GM21619 (cell line): Measurements from ENCODE around the gene UBC.
"Not testable (repeated sequence)": the region's sequence is repeated elsewhere in the genome, so short reads cannot be mapped to it uniquely, and the experiment has no call there.

Source experiments
- ATAC-seq: cut with Tn5 transposase; IDR thresholded peaks from one replicate; pipeline ENCODE4 v1.9.1; 2021; ENCODE audit not compliant: unreplicated experiment

The UBC gene

DNA sequence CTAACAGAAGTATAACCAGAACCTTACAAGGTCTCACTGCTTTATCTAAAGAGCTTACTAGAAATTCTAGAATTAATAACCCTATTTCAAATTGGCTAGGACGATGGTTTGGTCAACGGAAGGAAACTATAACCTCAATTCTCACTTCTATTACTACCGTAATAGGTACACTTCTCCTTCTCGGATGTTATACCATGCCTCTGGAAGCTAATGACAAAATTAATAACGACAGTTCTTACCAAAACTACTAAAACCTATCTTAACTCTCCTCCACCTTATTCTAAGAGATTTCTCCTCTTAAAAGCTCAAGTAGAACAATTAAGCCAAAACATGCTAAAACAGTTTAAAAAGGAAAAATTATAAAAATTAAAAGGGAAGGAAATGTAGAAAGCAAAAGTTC, 23.7 kb upstream of the UBC start:
- no peak for ATAC-seq

DNA sequence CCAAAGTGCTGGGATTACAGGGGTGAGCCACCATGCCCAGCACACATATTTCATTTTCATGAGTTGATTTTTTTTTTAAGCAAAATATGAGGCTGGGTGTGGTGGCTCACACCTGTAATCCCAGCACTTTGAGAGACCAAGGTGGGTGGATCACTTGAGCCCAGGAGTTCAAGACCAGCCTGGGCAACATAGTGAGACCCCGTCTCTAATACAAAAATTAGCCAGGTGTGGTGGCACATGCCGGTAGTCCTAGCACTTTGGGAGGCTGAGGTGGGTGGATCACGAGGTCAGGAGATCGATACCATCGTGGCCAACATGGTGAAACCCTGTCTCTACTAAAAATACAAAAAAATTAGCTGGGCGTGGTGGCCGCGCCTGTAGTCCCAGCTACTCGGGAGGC, 17.1 kb upstream of the UBC start:
- not testable (repeated sequence) for ATAC-seq

DNA sequence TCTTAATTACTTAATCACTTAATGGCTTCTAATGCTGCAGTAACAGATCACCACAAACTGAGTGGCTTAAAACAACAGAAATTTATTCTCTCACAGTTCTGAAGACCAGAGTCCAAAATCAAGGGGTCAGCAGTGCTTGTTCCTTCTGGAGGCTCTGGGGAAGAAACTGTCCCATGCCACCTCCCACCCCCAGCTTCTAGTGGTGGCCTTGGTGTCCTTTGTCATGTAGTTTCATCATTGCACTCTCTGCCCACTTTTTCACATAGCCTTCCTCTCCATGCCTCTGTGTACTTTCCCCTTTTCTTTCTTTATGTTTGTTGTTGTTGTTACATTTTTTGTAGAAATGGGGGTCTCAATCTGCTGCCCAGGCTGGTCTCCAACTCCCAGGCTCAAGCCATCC, 16.1 kb upstream of the UBC start:
- no peak for ATAC-seq

DNA sequence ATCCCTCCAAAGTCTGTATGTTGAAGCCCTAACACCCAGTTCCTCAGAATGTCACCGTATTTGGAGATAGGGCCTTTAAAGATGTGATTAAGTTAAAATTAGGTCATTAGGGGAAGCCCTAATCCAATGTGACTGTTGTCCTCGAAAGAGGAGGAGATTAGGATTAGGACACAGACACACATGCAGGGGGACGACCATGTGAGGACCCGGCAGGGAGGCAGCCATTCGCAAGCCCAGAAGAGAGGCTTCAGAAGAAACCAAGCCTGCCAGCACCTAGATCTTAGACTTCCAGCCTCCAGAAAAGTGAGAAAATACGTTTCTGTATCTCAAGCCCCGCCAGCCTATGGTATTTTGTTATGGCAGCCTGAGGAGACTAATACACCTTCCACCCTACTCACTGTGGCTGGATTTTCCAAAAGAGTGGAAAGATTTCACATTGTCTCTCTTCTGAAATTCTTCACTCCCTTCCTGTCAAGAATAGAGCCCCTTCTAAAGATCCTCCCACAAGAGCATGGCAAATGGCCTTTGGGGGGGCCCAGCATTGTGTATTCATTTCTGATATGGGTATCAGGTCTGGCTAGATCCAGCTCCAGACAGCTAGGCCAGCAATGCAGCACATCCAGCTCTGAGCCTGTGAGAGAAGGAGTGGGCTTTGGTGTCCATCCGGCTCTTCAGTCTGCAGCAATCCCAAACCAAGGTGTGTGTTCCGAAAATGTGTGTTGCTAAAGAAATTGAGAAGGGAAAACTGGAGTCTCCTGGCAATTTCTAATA, 15.4 kb upstream of the UBC start:
- ATAC-seq, result no peak

DNA sequence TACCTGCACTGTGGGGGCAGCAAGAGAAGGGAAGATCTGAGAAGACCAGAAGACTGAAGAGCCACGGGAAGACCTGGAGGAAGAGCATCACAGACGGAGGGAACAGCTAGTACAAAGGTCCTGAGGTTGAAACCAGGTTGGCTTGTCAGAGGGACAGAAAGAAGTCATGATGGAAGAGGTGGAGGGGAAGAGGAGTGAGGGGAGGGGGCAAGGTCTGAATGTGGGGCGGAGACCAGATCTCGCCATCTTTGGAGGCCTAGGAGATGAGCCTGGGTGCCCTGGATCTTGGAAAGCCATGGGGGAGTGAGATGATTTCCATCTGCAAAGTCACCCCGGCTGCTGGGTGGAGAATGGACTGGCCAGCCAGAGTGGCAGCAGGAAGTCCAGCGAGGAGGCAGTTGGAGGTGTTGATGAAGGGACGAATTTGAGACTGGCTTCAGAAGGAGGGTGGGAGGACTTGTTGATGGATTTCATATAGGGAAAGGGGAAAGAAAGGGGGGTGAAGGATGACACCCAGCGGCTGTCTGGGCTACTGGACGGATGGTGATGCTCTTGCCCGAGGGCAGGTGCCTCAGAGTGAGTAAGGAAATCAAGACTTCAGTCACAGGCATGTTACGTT, 14.6 kb upstream of the UBC start:
- ATAC-seq, result no peak

DNA sequence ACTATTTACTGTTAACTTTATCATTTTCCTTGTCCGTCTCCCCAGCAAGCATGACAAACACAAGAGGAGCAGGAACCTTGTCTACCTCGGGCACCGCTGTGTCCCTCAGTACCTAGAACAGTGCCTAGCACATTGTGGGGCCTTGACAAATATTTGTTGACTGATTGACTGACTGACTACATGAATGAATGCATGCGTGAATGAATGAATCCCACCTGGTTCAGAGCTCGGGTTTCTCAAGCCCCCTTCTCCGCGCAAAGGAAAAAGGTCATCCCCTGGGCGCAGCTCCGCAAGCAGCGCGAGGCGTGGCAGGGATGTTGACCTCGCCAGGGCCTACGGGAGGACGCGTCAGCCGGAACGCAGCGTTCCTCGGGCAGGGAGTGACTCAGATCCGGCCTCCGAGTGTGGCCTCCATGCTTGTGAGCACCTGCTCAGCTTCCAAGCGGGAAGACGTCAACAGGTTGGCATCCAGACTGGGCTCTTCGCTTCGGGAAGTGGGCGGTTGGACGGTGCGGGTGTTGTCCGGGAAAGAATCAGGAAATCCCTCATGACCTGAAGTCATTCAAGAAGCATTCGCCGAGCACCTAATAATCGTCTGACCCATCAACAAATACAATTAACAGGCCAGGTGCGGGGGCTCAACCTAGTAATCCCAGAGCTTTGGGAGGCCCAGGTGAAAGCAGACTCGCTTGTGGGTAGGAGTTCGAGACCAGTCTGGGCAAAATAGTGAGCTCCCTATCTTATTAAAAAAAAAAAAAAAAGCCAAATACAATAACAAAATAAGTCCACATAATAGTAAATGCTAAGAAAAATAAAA, 13.9 kb upstream of the UBC start:
- peak; percentile 36 for ATAC-seq

DNA sequence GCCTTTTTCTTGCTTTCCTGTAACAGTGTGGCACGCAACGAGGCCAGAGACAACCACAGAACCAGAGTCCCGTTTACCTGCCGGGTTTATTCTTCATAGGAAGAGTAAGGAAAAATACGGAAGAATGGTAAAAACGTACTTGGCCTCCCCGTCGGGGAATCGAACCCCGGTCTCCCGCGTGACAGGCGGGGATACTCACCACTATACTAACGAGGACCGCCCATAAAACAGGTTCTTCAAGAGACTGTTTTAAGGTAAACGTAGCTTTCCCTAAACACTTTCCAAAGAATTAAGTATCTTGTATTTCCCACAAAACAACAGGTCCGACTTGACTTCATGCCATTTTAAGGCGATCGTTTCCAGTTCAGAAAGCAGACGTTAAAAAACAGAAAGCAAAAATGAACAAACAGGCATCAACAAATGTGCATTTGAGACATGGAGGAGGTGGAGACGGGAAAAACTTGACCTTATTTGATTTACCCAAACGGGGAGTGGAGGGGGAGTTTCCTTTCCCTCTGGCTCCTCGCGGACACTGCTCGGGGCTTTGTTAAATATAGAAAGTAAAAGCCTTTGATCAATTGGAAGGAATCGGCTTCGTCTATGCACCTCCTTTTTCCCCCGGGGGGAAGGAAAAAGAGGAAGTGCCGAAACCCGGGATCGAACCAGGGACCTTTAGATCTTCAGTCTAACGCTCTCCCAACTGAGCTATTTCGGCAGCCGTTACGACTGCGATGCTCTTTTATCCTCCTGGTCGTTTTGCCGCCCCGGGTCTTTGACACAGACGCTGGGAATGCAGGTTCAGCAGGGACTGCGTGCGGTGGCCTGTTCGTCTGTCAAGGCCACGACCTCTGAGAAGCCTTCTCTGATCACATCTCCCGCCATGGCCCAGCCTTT, 13.0 kb upstream of the UBC start:
- peak; percentile 71 for ATAC-seq

DNA sequence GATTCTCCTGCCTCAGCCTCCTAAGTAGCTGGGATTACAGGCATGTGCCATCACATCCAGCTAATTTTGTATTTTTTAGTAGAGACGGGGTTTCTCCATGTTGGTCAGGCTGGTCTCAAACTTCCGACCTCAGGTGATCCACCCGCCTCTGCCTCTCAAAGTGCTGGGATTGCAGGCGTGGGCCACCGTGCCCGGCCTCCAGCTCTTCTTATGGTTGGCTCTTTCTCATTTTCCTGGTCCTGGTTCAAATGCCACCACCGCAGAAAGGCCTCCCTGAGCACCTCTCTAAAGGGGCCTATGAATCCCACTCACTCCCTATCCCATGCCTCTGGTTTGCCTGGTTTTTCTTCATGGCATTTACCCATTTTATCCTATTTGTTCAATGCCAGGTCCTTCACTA, 11.3 kb upstream of the UBC start:
- ATAC-seq, result not testable (repeated sequence)

DNA sequence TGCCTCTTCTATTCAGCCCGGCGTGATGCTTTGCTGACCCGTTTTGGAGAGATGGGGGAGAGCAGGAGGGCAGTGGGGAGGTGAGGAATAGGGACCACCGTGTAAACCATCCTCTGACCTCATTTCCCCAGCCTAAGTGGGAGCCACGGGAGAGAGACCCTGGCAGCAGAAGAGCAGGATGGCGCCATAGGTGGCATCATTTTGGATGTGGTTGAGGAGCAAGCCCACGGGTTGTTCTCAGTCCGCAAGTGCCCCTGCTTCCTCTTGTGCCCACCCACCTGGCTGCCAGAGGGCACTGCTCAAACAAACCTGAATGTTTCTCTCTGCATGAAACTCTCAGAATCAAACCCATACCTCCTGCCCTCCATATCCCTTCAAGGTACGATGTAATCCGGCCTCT, 10.7 kb upstream of the UBC start:
- no peak for ATAC-seq

DNA sequence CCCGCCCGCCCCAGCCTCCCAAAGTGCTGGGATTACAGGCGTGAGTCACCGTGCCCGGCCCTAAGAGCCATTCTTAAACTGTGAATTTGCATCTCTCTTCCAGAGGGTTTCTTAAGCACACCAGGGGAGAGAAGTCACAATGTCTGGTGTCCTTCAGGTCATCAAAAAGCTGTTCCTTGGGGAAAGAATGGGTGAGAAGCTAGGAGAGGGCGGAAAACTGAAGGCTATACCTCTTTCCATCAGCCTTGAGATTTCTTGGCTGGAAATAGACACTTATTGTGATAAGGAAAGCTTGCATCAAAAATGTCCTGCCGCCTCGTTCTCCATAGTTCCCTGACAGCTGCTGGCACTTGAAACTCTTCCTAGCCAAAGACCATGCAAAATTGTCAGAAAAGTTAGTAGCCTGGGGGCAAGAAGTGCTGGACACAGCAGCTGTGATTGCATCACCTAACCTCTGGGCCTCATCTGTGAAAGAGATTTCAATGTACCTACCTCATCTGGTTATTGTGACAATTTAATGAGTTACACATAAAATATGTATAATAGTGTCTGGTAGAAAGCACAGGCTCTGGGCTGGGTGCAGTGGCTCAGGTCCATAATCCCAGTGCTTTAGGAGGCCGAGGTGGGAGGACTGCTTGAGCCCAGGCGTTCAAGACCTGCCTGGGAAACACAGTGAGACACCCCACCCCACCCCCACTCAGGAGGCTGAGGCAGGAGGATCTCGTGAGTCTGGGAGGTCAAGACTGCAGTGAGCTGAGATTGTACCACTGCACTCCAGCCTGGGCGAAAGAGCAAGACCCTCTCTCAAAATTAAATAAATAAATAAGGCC, 9.7 kb upstream of the UBC start:
- ATAC-seq, result no peak

DNA sequence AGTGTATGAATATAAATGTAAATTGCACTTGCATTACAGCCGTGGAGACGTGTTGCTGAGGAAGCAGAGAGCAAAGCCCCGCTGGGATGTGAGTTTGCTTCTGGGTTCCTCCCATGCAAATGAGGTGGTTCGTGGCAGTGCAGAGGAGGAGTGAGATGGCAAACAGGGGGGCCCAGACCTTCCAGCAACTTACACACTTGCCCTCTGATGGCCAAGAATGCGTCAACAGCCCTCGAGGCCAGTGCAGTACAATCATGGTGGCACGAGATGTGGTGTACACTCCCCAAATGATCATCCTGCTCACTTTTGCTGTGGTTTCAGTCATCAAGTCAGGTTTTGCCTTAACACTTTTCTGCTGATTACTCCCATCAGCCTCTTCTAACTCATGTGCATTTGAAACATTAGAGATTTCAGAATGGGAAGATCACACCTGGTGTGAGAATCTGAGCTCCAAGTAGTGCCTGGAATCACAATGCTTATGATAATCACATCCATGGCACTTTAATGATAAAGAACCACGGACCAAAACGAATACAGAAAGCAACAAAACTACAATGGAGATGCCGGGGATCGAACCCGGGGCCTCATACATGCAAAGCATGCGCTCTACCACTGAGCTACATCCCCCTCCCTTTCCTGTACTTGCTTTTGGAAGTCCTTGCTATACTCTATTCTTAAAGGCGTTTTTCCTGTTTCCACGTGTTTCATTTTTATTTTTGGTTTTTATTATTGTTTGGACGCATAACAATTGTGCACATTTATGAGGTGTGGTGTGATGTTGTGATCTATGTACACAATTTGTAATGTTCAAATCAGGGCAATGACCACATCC, 7.0 kb upstream of the UBC start:
- ATAC-seq, result peak; percentile 45

DNA sequence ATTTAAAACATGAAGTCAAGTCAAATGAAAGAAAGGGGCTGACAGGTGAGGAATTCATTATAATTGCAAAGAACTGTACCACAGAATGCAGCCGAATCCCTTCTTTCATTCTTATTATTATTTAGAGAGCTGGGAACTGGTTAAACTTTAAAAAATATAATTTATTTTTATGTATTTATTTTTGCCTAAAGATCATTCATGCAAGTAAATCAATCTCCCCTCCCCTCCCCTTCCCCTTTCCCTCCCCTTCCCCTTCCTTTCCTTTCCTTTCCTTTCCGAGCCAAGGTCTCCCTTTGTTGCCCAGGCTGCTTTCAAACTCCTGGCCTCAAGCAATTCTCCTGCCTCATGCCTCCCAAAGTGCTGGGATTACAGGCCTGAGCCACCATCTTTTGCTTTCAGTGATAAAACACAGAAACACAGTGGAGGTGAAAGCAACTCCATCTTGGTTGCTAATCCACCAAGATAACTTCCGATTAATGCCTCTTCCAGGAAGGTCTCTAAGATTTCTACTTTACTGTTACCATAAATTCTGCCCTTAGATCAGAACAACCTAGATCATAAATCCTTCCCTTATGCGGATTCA, 6.0 kb upstream of the UBC start:
- ATAC-seq, result no peak

DNA sequence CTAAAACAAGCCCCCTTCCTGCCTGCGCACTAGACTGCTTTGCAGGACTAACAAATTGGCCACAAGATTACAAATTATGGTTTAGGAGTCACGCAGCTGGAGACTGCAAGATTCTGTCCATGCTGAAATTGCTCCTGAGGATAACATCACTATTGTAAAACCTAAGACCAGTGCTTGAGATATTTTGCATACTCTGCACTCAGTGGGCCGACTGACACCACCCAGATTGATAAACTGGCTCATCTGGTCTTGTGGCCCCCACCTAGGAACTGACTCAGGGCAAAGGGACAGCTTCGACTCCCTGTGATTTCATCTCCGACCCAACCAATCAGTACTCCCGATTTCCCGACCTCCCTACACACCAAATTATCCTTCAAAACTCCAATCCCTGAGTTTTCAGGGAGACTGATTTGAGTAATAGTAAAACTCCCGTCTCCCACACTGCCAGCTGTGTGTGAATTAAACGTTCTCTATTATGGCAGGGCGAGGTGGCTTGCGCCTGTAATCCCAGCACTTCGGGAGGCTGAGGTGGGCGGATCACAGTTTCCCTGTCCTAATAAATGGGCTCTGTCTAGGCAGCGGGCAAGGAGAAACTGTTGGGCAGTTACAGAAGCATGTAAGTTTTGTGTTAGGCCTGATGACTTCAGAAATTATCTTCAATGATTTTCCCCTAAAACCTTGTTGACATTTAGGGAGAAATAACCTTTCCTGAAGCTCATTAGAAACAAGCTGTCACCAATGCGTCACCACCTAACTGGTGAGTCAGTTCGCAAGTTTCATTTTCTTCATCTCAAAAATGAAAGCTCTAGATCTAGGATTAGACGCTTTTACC, 5.3 kb upstream of the UBC start:
- no peak for ATAC-seq

DNA sequence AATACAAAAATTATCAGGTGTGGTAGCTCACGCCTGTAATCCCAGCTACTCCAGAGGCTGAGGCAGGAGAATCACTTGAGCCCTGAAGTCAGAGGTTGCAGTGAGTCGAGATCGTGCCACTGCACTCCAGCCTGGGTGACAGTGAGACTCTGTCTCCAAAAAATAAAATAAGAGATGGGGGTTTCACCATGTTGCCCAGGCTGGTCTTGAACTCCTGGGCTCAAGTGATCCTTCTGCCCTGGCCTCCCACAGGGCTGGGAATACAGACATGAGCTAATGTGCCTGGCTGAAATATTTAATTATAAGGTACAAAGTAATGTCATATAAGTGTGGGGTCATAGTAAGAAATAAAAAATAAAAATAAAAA, 4.2 kb upstream of the UBC start:
- not testable (repeated sequence) for ATAC-seq

DNA sequence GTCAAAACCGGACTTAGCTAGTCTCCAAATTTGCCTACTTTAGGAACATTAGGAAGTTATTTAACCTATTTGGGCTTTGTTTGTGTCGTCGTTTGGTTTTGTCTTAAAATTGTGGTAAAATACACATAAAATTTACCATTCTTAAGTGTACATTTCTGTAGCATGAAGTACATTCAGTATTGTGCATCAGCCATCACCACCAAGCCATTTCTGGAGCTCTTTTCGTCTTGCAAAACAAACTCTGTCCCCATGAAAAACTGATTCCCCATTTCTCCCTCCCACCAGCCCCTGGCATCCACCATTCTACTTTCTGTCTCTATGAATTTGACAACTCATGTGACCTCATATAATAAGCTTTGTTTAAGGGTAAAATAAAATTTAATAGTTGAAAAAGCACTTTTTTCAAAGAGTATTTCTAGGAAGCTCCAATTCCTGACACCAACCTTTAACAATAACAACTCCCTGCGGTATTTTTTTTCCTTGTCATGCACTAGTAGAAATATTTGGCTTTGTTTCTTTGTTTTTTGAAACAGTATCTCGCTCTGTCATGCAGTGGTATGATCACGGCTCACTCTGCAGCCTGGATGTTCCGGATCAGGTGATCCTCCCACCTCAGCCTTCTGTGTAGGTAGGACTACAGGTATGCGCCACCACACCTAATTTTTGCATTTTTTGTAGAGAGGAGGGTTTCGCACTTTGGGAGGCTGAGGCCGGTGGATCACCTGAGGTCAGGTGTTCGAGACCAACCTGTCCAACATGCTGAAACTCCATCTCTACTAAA, 3.6 kb upstream of the UBC start:
- ATAC-seq, result no peak

DNA sequence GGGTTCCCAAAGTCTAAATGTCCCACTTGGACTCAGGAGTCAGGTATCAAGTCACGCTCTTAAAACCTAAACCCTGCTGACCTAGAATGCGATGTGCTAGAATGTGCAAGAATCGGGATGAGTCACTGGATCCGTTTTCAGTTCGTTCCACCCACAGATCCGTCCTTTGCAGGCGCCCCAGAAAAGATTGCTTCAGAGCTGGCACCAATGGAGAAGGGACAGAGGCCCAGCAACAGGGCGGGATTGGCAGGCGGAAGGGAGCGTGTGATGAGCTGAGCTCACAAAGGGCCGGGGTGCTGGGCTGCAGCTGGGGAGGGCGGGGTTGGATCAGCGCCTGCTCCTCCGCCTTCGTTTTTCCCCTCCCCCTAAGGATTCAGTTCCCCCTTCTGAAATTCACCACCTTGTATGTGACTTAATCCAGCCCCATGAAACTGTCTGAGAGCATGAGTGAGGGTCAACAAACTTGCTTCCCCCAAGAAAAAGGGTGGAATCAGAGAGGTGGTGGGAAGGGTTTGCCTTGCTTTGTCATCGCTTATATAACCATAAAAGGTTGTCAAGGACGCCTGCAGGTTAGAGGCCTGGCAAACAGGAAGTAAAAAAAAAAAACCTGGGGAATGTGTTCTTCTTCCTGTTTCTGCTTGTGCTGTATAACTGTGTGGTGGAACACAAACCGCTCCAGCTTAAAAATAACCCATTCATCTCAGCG, 2.8 kb upstream of the UBC start:
- peak; percentile 43 for ATAC-seq
